Measurements from ENCODE around the gene UBQLN1.

GRCh38 chr9:83652433-83652832 is 55.3 kb downstream of the UBQLN1 start:
- TF ChIP-seq POLR2A (IDR thresholded peaks at IDR 0.05; ENCODE audit: low read depth, low read length) (no peak), POLR2AphosphoS5 (IDR thresholded peaks at IDR 0.05; ENCODE audit: low read depth, low read length) (no peak)
